OCI-LY7 (cell line): ENCODE results near the gene RIPPLY1.

ENCODE experiments used
- EZH2phosphoT487 ChIP-seq: fragments of 200-600 bp; sonication (generic); IDR thresholded peaks from 2 replicates; pipeline ENCODE4 v1.6.1; 2018; ENCODE audit warnings: low read depth, borderline replicate concordance, mild to moderate bottlenecking, mixed run types, antibody characterized with exemption, low read length, moderate library complexity, mixed read lengths
- TF ChIP-seq, protein P1 (sequence below): fragments of 200-600 bp; sonication (generic); conservative IDR thresholded peaks from 2 replicates; pipeline ENCODE4 v1.5.1; 2014; ENCODE audit warnings: mild to moderate bottlenecking, antibody characterized with exemption, low read length, moderate library complexity, mixed read lengths

DNA sequence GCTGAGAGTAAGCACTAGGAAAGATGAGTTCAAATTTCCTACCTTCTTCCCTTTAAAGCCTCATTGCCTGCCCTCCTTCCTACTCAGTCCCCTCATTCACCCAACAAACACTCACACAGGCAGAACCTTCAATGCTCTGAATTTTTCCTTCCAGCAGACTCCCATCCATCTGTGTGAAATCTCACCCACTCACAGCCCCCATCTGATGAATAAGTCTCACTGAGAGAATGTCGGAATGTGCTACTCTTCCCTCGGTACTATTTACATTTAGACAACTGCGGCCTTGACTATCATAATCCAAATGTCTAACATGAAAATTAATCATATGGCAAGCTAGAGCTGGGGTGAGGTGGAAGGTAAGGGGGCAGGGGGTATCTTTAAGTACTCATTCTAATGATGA is 36.4 kb upstream of the RIPPLY1 start:
- TF ChIP-seq, protein P1, sequence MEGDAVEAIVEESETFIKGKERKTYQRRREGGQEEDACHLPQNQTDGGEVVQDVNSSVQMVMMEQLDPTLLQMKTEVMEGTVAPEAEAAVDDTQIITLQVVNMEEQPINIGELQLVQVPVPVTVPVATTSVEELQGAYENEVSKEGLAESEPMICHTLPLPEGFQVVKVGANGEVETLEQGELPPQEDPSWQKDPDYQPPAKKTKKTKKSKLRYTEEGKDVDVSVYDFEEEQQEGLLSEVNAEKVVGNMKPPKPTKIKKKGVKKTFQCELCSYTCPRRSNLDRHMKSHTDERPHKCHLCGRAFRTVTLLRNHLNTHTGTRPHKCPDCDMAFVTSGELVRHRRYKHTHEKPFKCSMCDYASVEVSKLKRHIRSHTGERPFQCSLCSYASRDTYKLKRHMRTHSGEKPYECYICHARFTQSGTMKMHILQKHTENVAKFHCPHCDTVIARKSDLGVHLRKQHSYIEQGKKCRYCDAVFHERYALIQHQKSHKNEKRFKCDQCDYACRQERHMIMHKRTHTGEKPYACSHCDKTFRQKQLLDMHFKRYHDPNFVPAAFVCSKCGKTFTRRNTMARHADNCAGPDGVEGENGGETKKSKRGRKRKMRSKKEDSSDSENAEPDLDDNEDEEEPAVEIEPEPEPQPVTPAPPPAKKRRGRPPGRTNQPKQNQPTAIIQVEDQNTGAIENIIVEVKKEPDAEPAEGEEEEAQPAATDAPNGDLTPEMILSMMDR, result no peak
- TF ChIP-seq EZH2phosphoT487, result no peak
